Uterus (tissue), 4 donors: Measurements from ENCODE around the gene PTX4. TPM values are rescaled to one million over a fixed set of nuclear protein-coding genes. Genes with fewer than 3 reads are reported as not detected.

Experiments used
- DNase-seq, 2 donors: peaks; one replicate each; pipeline ENCODE4 v3.0.0-alpha.2; 2019 to 2020
- H3K27ac ChIP-seq, 2 donors: fragments of 200-600 bp; sonication (generic); 1 replicate in 1 of 2; 2 replicates in 1 of 2; pipeline ENCODE4 v1.5.1; 2016 to 2018
- H3K27me3 ChIP-seq, 2 donors: fragments of 200-600 bp; sonication (generic); one replicate each; pipeline ENCODE4 v1.5.1; 2018 to 2019; ENCODE audit warnings: control low read depth in 1 of 2
- H3K36me3 ChIP-seq, 2 donors: fragments of 200-600 bp; sonication (generic); one replicate each; pipeline ENCODE4 v1.5.1; 2019; ENCODE audit warnings: control low read depth in 1 of 2
- H3K4me1 ChIP-seq, 2 donors: fragments of 200-600 bp; sonication (generic); one replicate each; pipeline ENCODE4 v1.5.1; 2018 to 2019; ENCODE audit warnings: control low read depth in 1 of 2
- H3K4me3 ChIP-seq, 2 donors: fragments of 200-600 bp; sonication (generic); 1 replicate in 1 of 2; 2 replicates in 1 of 2; pipeline ENCODE4 v1.5.1; 2018 to 2019; ENCODE audit warnings: mild to moderate bottlenecking in 1 of 2
- H3K9me3 ChIP-seq, 2 donors: fragments of 200-600 bp; sonication (generic); one replicate each; pipeline ENCODE4 v1.5.1; 2019; ENCODE audit warnings: control low read depth in 1 of 2
- CTCF ChIP-seq, 4 experiments: fragments of 200-600 bp in 2 of 4; fragments of 450-650 bp in 2 of 4; sonication (generic) in 2 of 4; IDR thresholded peaks; one replicate each; pipeline ENCODE4 v1.5.1; 2016 to 2019; ENCODE audit warnings: antibody characterized with exemption in 4 of 4, mild to moderate bottlenecking in 2 of 4, moderate library complexity in 1 of 4
- POLR2A ChIP-seq, 2 donors: fragments of 450-650 bp; IDR thresholded peaks; one replicate each; pipeline ENCODE4 v1.6.1; 2016; ENCODE audit warnings: antibody characterized with exemption in 2 of 2, mild to moderate bottlenecking in 1 of 2, moderate library complexity in 1 of 2
- intact Hi-C: fragments of 100-400 bp; cut with DNase I; formaldehyde crosslinking; loops from one replicate; pipeline ENCODE4 v1.15.1; 2023; ENCODE audit warnings: low total_unique reads
- total RNA-seq, 4 donors: library from RNA; depleted of rRNA in 3 of 4; stranded (reverse); fragments of >200 nt in 3 of 4; gene quantifications; one replicate each; pipeline versions ENCODE4 v1.1.0 to v1.2.4, GENCODE V29; 2014 to 2023
- donor health status: DM: yes; HTN: yes; CAD: no.

PTX4 gene
- total RNA-seq, 4 donors from 2014 or later, result 0.28 to 0.52 TPM; not detected in 2

GRCh38 chr16:1505073-1505844 is 16.5 kb upstream of the PTX4 start:
- intact Hi-C loops, result no loop called here
- no peaks in the 10 kb centered on the region for H3K9me3 ChIP-seq
- DNase-seq, result no peak
- H3K36me3 ChIP-seq, result no peaks in the 10 kb centered on the region
- no peaks in the 10 kb centered on the region for H3K27me3 ChIP-seq
- no peak overlapping the region for H3K4me3 ChIP-seq
- no peaks in the 10 kb centered on the region for H3K4me1 ChIP-seq
- H3K27ac ChIP-seq, result no peak overlapping the region
- TF ChIP-seq POLR2A (IDR thresholded peaks at IDR 0.05), result no peak
- no peak for TF ChIP-seq CTCF (IDR thresholded peaks at IDR 0.05)

GRCh38 chr16:1503110-1503955 is 14.6 kb upstream of the PTX4 start:
- Histone ChIP-seq H3K4me1 (no peaks in the 10 kb centered on the region), H3K9me3 (no peaks in the 10 kb centered on the region), H3K27ac (no peak overlapping the region), H3K4me3 (no peak overlapping the region), H3K36me3 (no peaks in the 10 kb centered on the region), H3K27me3 (no peaks in the 10 kb centered on the region)
- DNase-seq, result no peak
- intact Hi-C loops, result no loop called here
- TF ChIP-seq CTCF (IDR thresholded peaks at IDR 0.05) (no peak), POLR2A (IDR thresholded peaks at IDR 0.05) (no peak)

GRCh38 chr16:1502092-1503004 is 13.6 kb upstream of the PTX4 start:
- no peaks in the 10 kb centered on the region for H3K36me3 ChIP-seq
- no peak overlapping the region for H3K27ac ChIP-seq
- TF ChIP-seq CTCF (IDR thresholded peaks at IDR 0.05), result no peak
- TF ChIP-seq POLR2A (IDR thresholded peaks at IDR 0.05), result no peak
- H3K4me3 ChIP-seq, result no peak overlapping the region
- no peaks in the 10 kb centered on the region for H3K27me3 ChIP-seq
- H3K9me3 ChIP-seq, result no peaks in the 10 kb centered on the region
- no peak for DNase-seq
- intact Hi-C loops, result no loop called here
- no peaks in the 10 kb centered on the region for H3K4me1 ChIP-seq

- intact Hi-C loops, result no loop called here
- H3K27ac ChIP-seq, result no peak overlapping the region
- no peaks in the 10 kb centered on the region for H3K36me3 ChIP-seq
- H3K4me3 ChIP-seq, result no peak overlapping the region
- no peaks in the 10 kb centered on the region for H3K27me3 ChIP-seq
- DNase-seq, result no peak
- H3K9me3 ChIP-seq, result no peaks in the 10 kb centered on the region
- H3K4me1 ChIP-seq, result no peaks in the 10 kb centered on the region
- TF ChIP-seq CTCF (IDR thresholded peaks at IDR 0.05) (no peak), POLR2A (IDR thresholded peaks at IDR 0.05) (no peak)
Measured at GRCh38 chr16:1501630-1502029, 12.9 kb upstream of the PTX4 start.
